Pancreas (tissue), 10 donors: ENCODE data around the gene EDNRB. TPM values are rescaled to one million over a fixed set of nuclear protein-coding genes. Genes with fewer than 3 reads are reported as not detected.

Source experiments
- ATAC-seq, 4 donors: fragments of 200-7000 bp; cut with Tn5 transposase; one replicate each; pipeline versions ENCODE4 v1.8.0 to v1.9.1; 2020; ENCODE audit warnings: mild to moderate bottlenecking in 4 of 4, moderate library complexity in 4 of 4
- DNase-seq, 6 donors: peaks; one replicate each; pipeline ENCODE4 v3.0.0-alpha.2; 2020
- FAIRE-seq: peaks from 2 replicates; lab custom pipeline; 2012; peaks lifted over from hg19 to GRCh38; lab: Jason Lieb, UNC
- H3K27ac ChIP-seq, 4 donors: fragments of 200-600 bp; sonication (generic); 1 replicate in 3 of 4; 2 replicates in 1 of 4; pipeline versions ENCODE4 v1.5.0 to v1.8.0; 2020
- H3K27me3 ChIP-seq, 4 donors: fragments of 200-600 bp; one replicate each; pipeline ENCODE4 v1.8.0; 2021
- H3K36me3 ChIP-seq, 3 donors: fragments of 200-600 bp; sonication (generic) in 1 of 3; one replicate each; pipeline versions ENCODE4 v1.5.0 to v1.8.0; 2020 to 2021
- H3K4me1 ChIP-seq, 3 donors: fragments of 200-600 bp; one replicate each; pipeline ENCODE4 v1.8.0; 2021
- H3K4me3 ChIP-seq, 4 donors: fragments of 200-600 bp; sonication (generic) in 2 of 4; one replicate each; pipeline versions ENCODE4 v1.5.0 to v1.8.0; 2020 to 2021
- H3K9me3 ChIP-seq, 4 donors: fragments of 200-600 bp; one replicate each; pipeline ENCODE4 v1.8.0; 2021
- CTCF ChIP-seq, 4 donors: fragments of 200-600 bp; sonication (generic) in 3 of 4; IDR thresholded peaks; one replicate each; pipeline versions ENCODE4 v1.5.0 to v1.8.0; 2021; ENCODE audit warnings: antibody characterized with exemption in 4 of 4
- WGBS, 2 donors: extraction: QIAGEN DNeasy Blood & Tissue Kit; methylation state at CpG; one replicate each; pipeline ENCODE4 v1.1.7; 2013; 5-methylcytosine and 5-hydroxymethylcytosine counted together
- intact Hi-C, 3 donors: fragments of 100-400 bp; cut with DNase I; formaldehyde crosslinking; loops; one replicate each; pipeline versions ENCODE4 v1.11.1 to v1.14.2; 2022
- polyA plus RNA-seq, 2 donors: library from polyadenylated mRNA; stranded (reverse); fragments of 200-250 nt; gene quantifications; one replicate each; pipeline ENCODE4 v1.2.3, GENCODE V29; 2013
- total RNA-seq, 6 donors: library from RNA; stranded (reverse); fragmentation: NEBNext Ultra II Directional in 4 of 6; extraction: Animal tissue kit (Norgen Biotek cat#: 25700) in 4 of 6; gene quantifications; one replicate each; pipeline versions ENCODE4 v1.2.1 to v1.2.4, GENCODE V29; 2021 to 2023
- donor health status: healthy with polysubstance abuse.
- donor health status: DM: no; HTN: no; CAD: no; lungs with moderate emphysema.
- donor health status: DM: no; HTN: no; CAD: no.
- donor health status: control.
- donor health status: control.
- donor health status: Bipolar disorder and iron deficiency.
- donor health status: DM: yes; HTN: yes; CAD: no.
- donor health status: DM: no; HTN: no; CAD: no.
- donor health status: DM: no; HTN: no; CAD: no.
- donor health status: DM: yes; HTN: yes; CAD: no.

The EDNRB gene
- total and polyA plus RNA-seq, 8 donors, result 2.0 to 12.2 (median 5.7) TPM

GRCh38 chr13:77916488-77916887 is 2.1 kb downstream of the EDNRB start:
- no peak for TF ChIP-seq CTCF (IDR thresholded peaks at IDR 0.05)
- no peak for DNase-seq
- H3K9me3 ChIP-seq, result no peaks in the 10 kb centered on the region
- no peak for ATAC-seq
- H3K4me1 ChIP-seq, result peaks cover 0 to 3% (median 0%) of the 10 kb centered on the region in 3 donors
- no peaks in the 10 kb centered on the region for H3K27me3 ChIP-seq
- WGBS, 2 donors, result 52 to 64% methylated on average over 4 of the region's 4 CpGs
- intact Hi-C loops, result no loop called here
- H3K36me3 ChIP-seq, result no peaks in the 10 kb centered on the region
- H3K27ac ChIP-seq, result no peak overlapping the region
- H3K4me3 ChIP-seq, result peak overlapping the region in 1 of 4 donors; percentile 8
- FAIRE-seq, result no peak

GRCh38 chr13:77915686-77916085 is 2.9 kb downstream of the EDNRB start:
- intact Hi-C loops, result no loop called here
- WGBS, 2 donors, result 65 to 68% methylated on average over 1 of the region's 1 CpG
- no peaks in the 10 kb centered on the region for H3K27me3 ChIP-seq
- peaks cover 0 to 3% (median 0%) of the 10 kb centered on the region in 3 donors for H3K4me1 ChIP-seq
- no peak overlapping the region for H3K27ac ChIP-seq
- FAIRE-seq (no peak), DNase-seq (no peak), ATAC-seq (no peak)
- TF ChIP-seq CTCF (IDR thresholded peaks at IDR 0.05), result no peak
- no peak overlapping the region for H3K4me3 ChIP-seq
- no peaks in the 10 kb centered on the region for H3K9me3 ChIP-seq
- no peaks in the 10 kb centered on the region for H3K36me3 ChIP-seq

- Histone ChIP-seq H3K36me3 (no peaks in the 10 kb centered on the region), H3K4me1 (no peaks in the 10 kb centered on the region), H3K27me3 (no peaks in the 10 kb centered on the region), H3K4me3 (no peak overlapping the region), H3K27ac (no peak overlapping the region), H3K9me3 (no peaks in the 10 kb centered on the region)
- no peak for TF ChIP-seq CTCF (IDR thresholded peaks at IDR 0.05)
- FAIRE-seq, result no peak
- WGBS, 2 donors, result 9 to 11% methylated on average over 3 of the region's 3 CpGs
- no peak for ATAC-seq
- intact Hi-C loops, result no loop called here
- no peak for DNase-seq
Observed at GRCh38 chr13:77913003-77913402, 5.6 kb downstream of the EDNRB start.

- no peak overlapping the region for H3K27ac ChIP-seq
- no peak for TF ChIP-seq CTCF (IDR thresholded peaks at IDR 0.05)
- H3K4me3 ChIP-seq, result no peak overlapping the region
- ATAC-seq (no peak), FAIRE-seq (no peak), DNase-seq (no peak)
- no peaks in the 10 kb centered on the region for H3K27me3 ChIP-seq
- H3K36me3 ChIP-seq, result no peaks in the 10 kb centered on the region
- WGBS, 2 donors, result 56 to 65% methylated on average over 1 of the region's 1 CpG
- H3K4me1 ChIP-seq, result no peaks in the 10 kb centered on the region
- H3K9me3 ChIP-seq, result no peaks in the 10 kb centered on the region
- intact Hi-C loops, result no loop called here
Observed at GRCh38 chr13:77911751-77912150, 6.9 kb downstream of the EDNRB start.

- Histone ChIP-seq H3K4me3 (no peak overlapping the region), H3K9me3 (no peaks in the 10 kb centered on the region), H3K4me1 (no peaks in the 10 kb centered on the region), H3K36me3 (no peaks in the 10 kb centered on the region), H3K27me3 (no peaks in the 10 kb centered on the region), H3K27ac (no peak overlapping the region)
- 60 to 73% methylated on average over 3 of the region's 3 CpGs for WGBS, 2 donors
- intact Hi-C loops, result no loop called here
- FAIRE-seq (no peak), DNase-seq (no peak), ATAC-seq (no peak)
- TF ChIP-seq CTCF (IDR thresholded peaks at IDR 0.05), result no peak
Observed at GRCh38 chr13:77909827-77910226, 8.8 kb downstream of the EDNRB start.
